ENCODE measurements around the gene SPATA20. TPM values are rescaled to one million over a fixed set of nuclear protein-coding genes. Genes with fewer than 3 reads are reported as not detected.

Gene SPATA20
- total RNA-seq, 3 donors from 2014 or later, result 54.3 to 95.3 (median 65.4) TPM

GRCh38 chr17:50534222-50534978 lies 12.6 kb upstream of the SPATA20 start:
- ATAC-seq (peak; percentile 82), DNase-seq (peak; percentile 80 to 86 (median 84))
- peak; percentile 35 for TF ChIP-seq CTCF (IDR thresholded peaks at IDR 0.05)
- H3K9me3 ChIP-seq, result no peaks in the 10 kb centered on the region
- no peaks in the 10 kb centered on the region for H3K36me3 ChIP-seq (ENCODE audit: low read depth)
- peak overlapping the region; percentile 17 for H3K4me3 ChIP-seq
- intact Hi-C loops (cut with DNase I, micrococcal nuclease), result no loop called here
- peaks cover 35% of the 10 kb centered on the region for H3K4me1 ChIP-seq (ENCODE audit: low read depth)

- intact Hi-C loops (cut with DNase I, micrococcal nuclease), result no loop called here
- ATAC-seq (no peak), DNase-seq (no peak)
- Histone ChIP-seq H3K9me3 (no peaks in the 10 kb centered on the region), H3K36me3 (ENCODE audit: low read depth) (no peaks in the 10 kb centered on the region), H3K4me3 (no peak overlapping the region), H3K4me1 (ENCODE audit: low read depth) (peaks cover 37% of the 10 kb centered on the region)
- TF ChIP-seq CTCF (IDR thresholded peaks at IDR 0.05), result no peak
Observed at GRCh38 chr17:50534979-50535326, 12.0 kb upstream of the SPATA20 start.

GRCh38 chr17:50535407-50535806 lies 11.6 kb upstream of the SPATA20 start:
- no peaks in the 10 kb centered on the region for H3K9me3 ChIP-seq
- H3K4me3 ChIP-seq, result no peak overlapping the region
- ATAC-seq, result no peak
- intact Hi-C loops (cut with DNase I, micrococcal nuclease), result no loop called here
- no peak for TF ChIP-seq CTCF (IDR thresholded peaks at IDR 0.05)
- no peaks in the 10 kb centered on the region for H3K36me3 ChIP-seq (ENCODE audit: low read depth)
- DNase-seq, result no peak
- peaks cover 41% of the 10 kb centered on the region for H3K4me1 ChIP-seq (ENCODE audit: low read depth)

- DNase-seq, result peak in 1 of 3 donors; percentile 55
- no peak for ATAC-seq
- Histone ChIP-seq H3K36me3 (ENCODE audit: low read depth) (no peaks in the 10 kb centered on the region), H3K4me3 (no peak overlapping the region), H3K9me3 (no peaks in the 10 kb centered on the region), H3K4me1 (ENCODE audit: low read depth) (peaks cover 55% of the 10 kb centered on the region)
- intact Hi-C loops (cut with DNase I, micrococcal nuclease), result no loop called here
- TF ChIP-seq CTCF (IDR thresholded peaks at IDR 0.05), result no peak
Observed at GRCh38 chr17:50536683-50537646, 10.0 kb upstream of the SPATA20 start.

- Histone ChIP-seq H3K4me1 (ENCODE audit: low read depth) (peaks cover 57% of the 10 kb centered on the region), H3K36me3 (ENCODE audit: low read depth) (no peaks in the 10 kb centered on the region), H3K4me3 (no peak overlapping the region), H3K9me3 (no peaks in the 10 kb centered on the region)
- DNase-seq (no peak), ATAC-seq (no peak)
- no peak for TF ChIP-seq CTCF (IDR thresholded peaks at IDR 0.05)
- intact Hi-C loops (cut with DNase I, micrococcal nuclease), result no loop called here
Observed at GRCh38 chr17:50537721-50538548, 9.0 kb upstream of the SPATA20 start.
